Measurements from ENCODE around the gene TRIM8. TPM values are rescaled to one million over a fixed set of nuclear protein-coding genes. Genes with fewer than 3 reads are reported as not detected.
A peak's percentile ranks its signal among the peaks of the same experiment; 100 is the strongest.

TRIM8 gene
- total and polyA plus RNA-seq, 5 experiments from 2014 or later: 27.5 to 67.3 (median 53.2) TPM

- ATAC-seq: no peak
- no peak overlapping the region for H3K4me3 Mint-ChIP-seq
- peaks cover 5 to 19% (median 11%) of the 10 kb centered on the region in 4 donors for H3K4me1 Mint-ChIP-seq
- POLR2A ChIA-PET: interaction anchor here (2.4 kb wide), 1 partner anchor 27 kb away, joined by 8 read pairs; the partner anchor contains the start of gene TRIM8
- H3K27me3 Mint-ChIP-seq: no peaks in the 10 kb centered on the region
- H3K36me3 Mint-ChIP-seq: peaks cover 0 to 25% (median 11%) of the 10 kb centered on the region in 3 donors
- H3K9me3 Mint-ChIP-seq: no peaks in the 10 kb centered on the region
- H3K27ac Mint-ChIP-seq: no peak overlapping the region
- DNase-seq: no peak
Observed at GRCh38 chr10:102617816-102618215, 26.5 kb upstream of the TRIM8 start.

- ATAC-seq: no peak
- peak overlapping the region in 1 of 10 donors; percentile 62 for H3K27ac Mint-ChIP-seq
- H3K36me3 Mint-ChIP-seq: peaks cover 0 to 25% (median 11%) of the 10 kb centered on the region in 3 donors
- H3K27me3 Mint-ChIP-seq: no peaks in the 10 kb centered on the region
- peak in 1 of 10 donors; percentile 28 for DNase-seq
- no peak overlapping the region for H3K4me3 Mint-ChIP-seq
- H3K4me1 Mint-ChIP-seq: peaks cover 0 to 7% (median 3%) of the 10 kb centered on the region in 4 donors
- no peaks in the 10 kb centered on the region for H3K9me3 Mint-ChIP-seq
- POLR2A ChIA-PET: no interaction called here
Observed at GRCh38 chr10:102619281-102619981, 24.8 kb upstream of the TRIM8 start.

- DNase-seq (peak in 1 of 10 donors; percentile 30), ATAC-seq (no peak)
- H3K4me1 Mint-ChIP-seq: peaks cover 0 to 4% (median 2%) of the 10 kb centered on the region in 4 donors
- POLR2A ChIA-PET: no interaction called here
- H3K36me3 Mint-ChIP-seq: peaks cover 0 to 25% (median 9%) of the 10 kb centered on the region in 3 donors
- H3K27me3 Mint-ChIP-seq: no peaks in the 10 kb centered on the region
- H3K4me3 Mint-ChIP-seq: no peak overlapping the region
- no peak overlapping the region for H3K27ac Mint-ChIP-seq
- H3K9me3 Mint-ChIP-seq: no peaks in the 10 kb centered on the region
Observed at GRCh38 chr10:102620138-102620590, 24.1 kb upstream of the TRIM8 start.

DNA sequence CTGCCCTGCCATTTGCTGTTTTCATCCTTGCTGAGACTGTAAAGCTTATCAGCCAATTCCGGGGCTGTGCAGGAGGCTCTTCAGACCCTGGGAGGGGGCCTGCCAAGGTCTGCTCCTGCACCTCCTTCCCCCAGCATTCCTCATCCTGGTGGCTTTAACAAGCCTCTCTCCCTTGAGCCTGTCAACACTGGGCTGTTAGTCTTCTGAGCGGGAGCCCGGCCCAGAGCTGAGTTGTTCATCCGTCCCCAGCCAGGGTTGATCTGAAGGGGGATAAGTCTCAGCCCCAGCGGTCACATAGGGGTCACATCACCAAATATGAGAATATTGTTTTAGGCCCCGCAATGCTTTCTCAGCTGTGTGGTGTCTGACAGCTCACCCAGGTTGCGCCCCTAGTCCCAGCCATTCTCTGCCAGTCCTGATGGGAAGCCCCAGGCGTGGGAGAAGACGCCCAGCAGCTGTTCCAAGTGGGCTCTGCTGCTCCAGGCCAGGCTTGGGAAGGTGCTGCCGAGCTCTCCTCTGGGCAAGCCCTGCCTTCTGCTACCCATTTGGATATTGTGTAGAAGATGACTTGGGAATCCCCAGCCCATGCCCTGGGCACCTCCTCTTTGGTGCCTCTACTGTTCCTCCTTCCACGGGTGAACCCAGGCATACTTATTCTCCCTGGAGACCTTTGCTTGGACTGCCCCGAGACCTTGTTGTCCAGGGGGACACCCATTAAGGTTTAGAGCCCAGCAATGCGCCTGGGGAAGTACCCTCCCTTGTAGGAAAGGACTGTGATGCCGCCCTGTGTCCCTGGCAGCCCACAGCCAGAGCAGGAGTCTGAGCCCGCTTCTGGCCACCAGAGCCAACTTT lies 23.5 kb upstream of the TRIM8 start:
- POLR2A ChIA-PET: no interaction called here
- Mint-ChIP-seq H3K4me3 (no peak overlapping the region), H3K9me3 (no peaks in the 10 kb centered on the region), H3K4me1 (peaks cover 0 to 5% (median 3%) of the 10 kb centered on the region in 4 donors), H3K27ac (peak overlapping the region in 1 of 10 donors; percentile 62), H3K27me3 (no peaks in the 10 kb centered on the region), H3K36me3 (peaks cover 0 to 25% (median 8%) of the 10 kb centered on the region in 3 donors)
- DNase-seq: peak in 1 of 10 donors; percentile 37
- no peak for ATAC-seq

DNA sequence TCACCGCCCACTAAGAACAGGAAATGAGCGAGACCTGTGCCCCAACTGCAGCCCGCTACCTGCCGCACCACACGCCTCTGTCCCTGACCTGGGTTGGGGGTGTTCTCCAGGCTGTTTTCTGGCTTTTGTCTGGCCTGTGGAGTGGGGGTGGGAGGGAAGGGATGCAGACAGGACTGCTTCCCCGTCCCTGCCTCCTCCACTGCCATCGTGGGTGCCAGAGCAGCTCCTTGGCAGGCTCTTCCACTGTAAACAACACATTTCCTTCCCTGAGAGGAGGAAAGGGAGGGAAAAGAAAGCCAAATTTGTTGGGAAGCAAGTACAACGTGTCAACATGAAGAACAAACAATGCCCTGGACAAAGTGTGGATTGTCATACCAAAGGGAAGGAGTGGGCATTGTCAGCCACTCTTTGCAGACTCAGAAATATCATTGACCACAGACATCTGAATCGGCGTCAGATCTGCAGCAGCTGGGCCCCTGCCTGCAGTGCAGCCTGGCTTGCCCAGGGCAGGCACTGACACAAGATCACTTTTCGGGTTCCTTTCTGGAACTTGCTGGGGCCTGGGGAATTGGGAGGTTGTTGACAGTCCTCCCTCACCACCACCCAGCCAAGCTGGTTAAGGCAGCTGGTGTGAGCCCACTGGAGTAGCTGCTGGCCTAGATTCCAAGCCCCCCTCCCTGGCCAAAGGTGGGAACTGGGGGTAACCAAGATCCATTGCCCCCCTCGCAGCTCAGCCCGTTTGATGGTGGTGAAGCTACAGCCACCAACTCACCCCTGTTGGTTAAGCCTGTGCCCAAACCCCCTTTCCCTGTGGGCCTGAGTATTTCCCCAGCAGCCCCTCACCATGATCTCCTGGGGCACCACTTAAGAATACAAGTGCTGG lies 22.6 kb upstream of the TRIM8 start:
- no peaks in the 10 kb centered on the region for H3K9me3 Mint-ChIP-seq
- peak in 1 of 10 donors; percentile 37 for DNase-seq
- H3K4me3 Mint-ChIP-seq: no peak overlapping the region
- POLR2A ChIA-PET: interaction anchor here (0.7 kb wide), 1 partner anchor 831 kb away, joined by 9 read pairs; no protein-coding TSS in a partner anchor
- peaks cover 0 to 5% (median 3%) of the 10 kb centered on the region in 4 donors for H3K4me1 Mint-ChIP-seq
- peak overlapping the region in 2 of 10 donors; percentile 24 to 62 for H3K27ac Mint-ChIP-seq
- no peaks in the 10 kb centered on the region for H3K27me3 Mint-ChIP-seq
- H3K36me3 Mint-ChIP-seq: peaks cover 0 to 24% (median 7%) of the 10 kb centered on the region in 3 donors
- no peak for ATAC-seq

DNA sequence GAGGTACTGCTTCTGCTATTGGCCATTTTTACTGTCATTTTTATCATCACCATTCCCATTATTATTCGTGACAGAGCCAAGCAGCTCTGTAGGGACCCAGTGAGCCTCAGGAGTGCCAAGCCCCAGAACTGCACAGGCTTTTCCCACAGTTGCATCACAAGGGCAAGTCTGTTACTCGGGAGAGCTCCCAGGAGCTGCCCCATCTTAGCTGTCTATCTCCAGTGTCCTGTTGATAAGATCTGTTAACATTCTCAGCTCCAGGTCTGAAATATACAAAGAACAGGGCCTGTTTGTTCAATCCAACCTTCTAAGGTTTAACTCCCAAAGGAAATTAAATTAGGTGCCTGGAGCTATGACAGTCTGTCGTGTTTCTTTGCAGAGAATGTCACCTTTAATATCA lies 20.2 kb upstream of the TRIM8 start:
- Mint-ChIP-seq H3K4me3 (no peak overlapping the region), H3K9me3 (no peaks in the 10 kb centered on the region), H3K27me3 (no peaks in the 10 kb centered on the region), H3K27ac (peak overlapping the region in 1 of 10 donors; percentile 28), H3K36me3 (peaks cover 0 to 3% (median 0%) of the 10 kb centered on the region in 3 donors), H3K4me1 (peaks cover 0 to 3% (median 2%) of the 10 kb centered on the region in 4 donors)
- POLR2A ChIA-PET: interaction anchor here (1.2 kb wide), 1 partner anchor 12 kb away, joined by 3 read pairs; no protein-coding TSS in a partner anchor
- no peak for ATAC-seq
- no peak for DNase-seq

DNA sequence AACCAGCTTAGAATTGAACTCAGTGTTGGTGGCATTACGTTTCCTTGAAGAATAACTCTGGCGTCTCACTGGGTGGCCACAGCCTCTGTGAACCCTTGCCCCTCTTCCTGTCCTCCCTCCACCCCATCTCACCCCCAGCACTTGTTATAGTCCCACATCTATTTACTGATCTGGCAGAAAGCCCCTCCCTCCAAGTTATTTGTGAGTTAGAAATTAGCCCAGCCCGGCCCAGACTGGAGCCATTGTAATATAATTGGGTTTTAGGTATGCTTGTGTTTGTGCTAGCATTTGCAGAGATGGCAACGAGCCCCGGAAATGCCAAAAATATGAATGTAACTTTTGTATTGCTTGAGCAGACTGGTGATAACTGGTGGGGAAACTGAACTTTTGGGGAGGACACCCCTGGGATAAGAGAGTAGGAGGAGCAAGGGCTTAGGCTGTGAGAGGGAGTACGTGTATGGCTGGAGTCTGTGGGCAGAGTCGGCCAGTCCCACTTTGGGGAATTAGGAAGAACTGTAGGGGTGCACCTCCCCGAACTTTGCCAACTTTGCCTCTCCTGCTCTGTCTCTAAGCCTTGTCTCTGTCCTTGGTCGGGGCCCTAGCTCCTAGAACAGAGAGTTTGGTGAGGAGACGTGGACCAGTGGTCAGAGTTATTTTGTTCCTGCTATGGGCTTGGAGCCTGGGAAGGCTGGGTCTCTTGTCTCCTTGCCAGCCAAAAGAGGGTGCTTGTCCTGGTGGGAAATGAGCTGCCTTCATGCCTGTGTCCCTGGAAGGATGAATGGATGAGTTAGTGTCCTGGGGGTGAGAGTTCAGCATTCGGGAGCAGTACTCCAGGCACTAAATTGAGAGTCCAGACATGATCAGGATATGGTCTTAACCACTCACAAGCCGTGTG lies 19.3 kb upstream of the TRIM8 start:
- peaks cover 0 to 3% (median 2%) of the 10 kb centered on the region in 4 donors for H3K4me1 Mint-ChIP-seq
- H3K27me3 Mint-ChIP-seq: no peaks in the 10 kb centered on the region
- H3K36me3 Mint-ChIP-seq: no peaks in the 10 kb centered on the region
- H3K9me3 Mint-ChIP-seq: no peaks in the 10 kb centered on the region
- H3K4me3 Mint-ChIP-seq: no peak overlapping the region
- peak overlapping the region in 3 of 10 donors; percentile 69 to 85 (median 72) for H3K27ac Mint-ChIP-seq
- DNase-seq: no peak
- no peak for ATAC-seq
- POLR2A ChIA-PET: interaction anchor here (0.6 to 1.2 kb wide), 2 partner anchors 13 to 936 kb away, joined by 3 read pairs; no protein-coding TSS in a partner anchor

- Mint-ChIP-seq H3K27me3 (no peaks in the 10 kb centered on the region), H3K4me1 (peaks cover 0 to 6% (median 3%) of the 10 kb centered on the region in 4 donors), H3K9me3 (no peaks in the 10 kb centered on the region), H3K4me3 (no peak overlapping the region), H3K27ac (peak overlapping the region in 2 of 10 donors; percentile 24 to 70), H3K36me3 (peaks cover 0 to 2% (median 0%) of the 10 kb centered on the region in 3 donors)
- DNase-seq (peak in 1 of 10 donors; percentile 45), ATAC-seq (no peak)
- POLR2A ChIA-PET: interaction anchor here (0.5 to 0.6 kb wide), 2 partner anchors 37 to 937 kb away, joined by 3 read pairs; no protein-coding TSS in a partner anchor
Observed at GRCh38 chr10:102626026-102626685, 18.1 kb upstream of the TRIM8 start.

GRCh38 chr10:102627291-102627735 lies 17.0 kb upstream of the TRIM8 start:
- ATAC-seq: no peak
- peaks cover 5 to 15% (median 12%) of the 10 kb centered on the region in 4 donors for H3K4me1 Mint-ChIP-seq
- DNase-seq: peak in 1 of 10 donors; percentile 9
- peaks cover 0 to 2% (median 0%) of the 10 kb centered on the region in 3 donors for H3K36me3 Mint-ChIP-seq
- H3K4me3 Mint-ChIP-seq: no peak overlapping the region
- peak overlapping the region in 2 of 10 donors; percentile 58 to 75 for H3K27ac Mint-ChIP-seq
- no peaks in the 10 kb centered on the region for H3K9me3 Mint-ChIP-seq
- POLR2A ChIA-PET: interaction anchor here (1.1 to 2.4 kb wide), 2 partner anchors 17 to 32 kb away, joined by 5 to 7 read pairs; partner anchors contain the start of gene TRIM8
- H3K27me3 Mint-ChIP-seq: no peaks in the 10 kb centered on the region

DNA sequence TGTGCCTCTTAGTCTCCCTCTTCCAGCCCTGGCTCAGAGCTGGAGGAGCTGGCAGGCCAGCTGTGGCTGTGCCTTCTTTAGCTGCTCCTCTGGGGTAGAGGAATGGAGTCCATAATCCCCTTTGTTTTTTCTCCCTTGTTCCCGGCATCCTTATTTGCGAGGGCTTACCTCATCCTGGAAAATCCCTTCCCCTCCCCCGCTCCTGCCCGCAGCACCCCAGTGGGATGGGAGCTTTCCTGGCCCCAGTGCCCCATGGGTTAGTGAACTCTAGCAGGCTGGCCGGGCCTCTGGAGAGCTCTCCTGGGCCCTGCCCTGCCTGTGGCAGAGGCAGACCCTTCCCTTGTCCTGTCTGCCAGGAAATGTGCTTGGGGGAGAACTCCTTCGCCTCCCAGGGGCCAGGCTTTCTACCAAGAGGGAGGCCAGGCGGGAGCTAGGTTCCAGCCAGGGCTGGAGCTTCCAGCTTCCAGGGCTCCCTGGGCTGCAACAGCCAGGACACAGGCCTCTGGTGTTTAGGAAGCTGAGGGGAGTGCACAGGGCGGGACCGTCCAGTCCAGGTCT lies 16.5 kb upstream of the TRIM8 start:
- POLR2A ChIA-PET: interaction anchor here (0.6 to 2.4 kb wide), 3 partner anchors 16 to 31 kb away, joined by 3 to 7 read pairs (median 5); partner anchors contain the start of gene TRIM8
- Mint-ChIP-seq H3K4me1 (peaks cover 10 to 20% (median 17%) of the 10 kb centered on the region in 4 donors), H3K36me3 (peaks cover 0 to 2% (median 0%) of the 10 kb centered on the region in 3 donors), H3K4me3 (no peak overlapping the region), H3K9me3 (no peaks in the 10 kb centered on the region), H3K27me3 (no peaks in the 10 kb centered on the region), H3K27ac (peak overlapping the region in 1 of 10 donors; percentile 52)
- ATAC-seq: no peak
- DNase-seq: no peak
